Measurements from ENCODE around the gene CCDC80. TPM values are rescaled to one million over a fixed set of nuclear protein-coding genes. Genes with fewer than 3 reads are reported as not detected.

Gene CCDC80
- total RNA-seq, 1 donor from 2014 or later, result 171 TPM

DNA sequence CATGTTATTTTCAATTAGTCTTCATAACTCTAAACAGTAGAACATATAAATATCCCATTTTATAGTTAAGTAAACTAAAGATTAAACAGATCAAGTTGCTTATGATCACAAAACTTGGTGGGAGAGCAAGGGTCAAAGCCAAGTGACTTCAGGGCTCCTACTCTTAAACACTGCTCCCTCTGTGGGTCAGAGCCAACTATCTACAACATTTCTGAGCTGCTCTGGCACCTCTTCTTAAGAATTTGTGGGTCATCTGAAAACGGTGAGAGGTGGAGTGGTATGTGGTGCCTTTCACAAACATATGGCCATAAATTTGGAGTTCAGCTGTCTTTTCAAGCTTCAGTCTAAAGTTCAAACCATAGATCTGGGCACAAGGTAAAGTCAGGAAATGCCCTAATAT, 90.1 kb downstream of the CCDC80 start:
- Histone ChIP-seq H3K4me3 (no peak overlapping the region), H3K36me3 (peaks cover 35% of the 10 kb centered on the region), H3K4me1 (peaks cover 21% of the 10 kb centered on the region), H3K27ac (replicated peaks) (no peak overlapping the region), H3K27me3 (ENCODE audit: low read depth) (no peaks in the 10 kb centered on the region), H3K9me3 (replicated peaks) (no peaks in the 10 kb centered on the region)
- TF ChIP-seq, protein P1, sequence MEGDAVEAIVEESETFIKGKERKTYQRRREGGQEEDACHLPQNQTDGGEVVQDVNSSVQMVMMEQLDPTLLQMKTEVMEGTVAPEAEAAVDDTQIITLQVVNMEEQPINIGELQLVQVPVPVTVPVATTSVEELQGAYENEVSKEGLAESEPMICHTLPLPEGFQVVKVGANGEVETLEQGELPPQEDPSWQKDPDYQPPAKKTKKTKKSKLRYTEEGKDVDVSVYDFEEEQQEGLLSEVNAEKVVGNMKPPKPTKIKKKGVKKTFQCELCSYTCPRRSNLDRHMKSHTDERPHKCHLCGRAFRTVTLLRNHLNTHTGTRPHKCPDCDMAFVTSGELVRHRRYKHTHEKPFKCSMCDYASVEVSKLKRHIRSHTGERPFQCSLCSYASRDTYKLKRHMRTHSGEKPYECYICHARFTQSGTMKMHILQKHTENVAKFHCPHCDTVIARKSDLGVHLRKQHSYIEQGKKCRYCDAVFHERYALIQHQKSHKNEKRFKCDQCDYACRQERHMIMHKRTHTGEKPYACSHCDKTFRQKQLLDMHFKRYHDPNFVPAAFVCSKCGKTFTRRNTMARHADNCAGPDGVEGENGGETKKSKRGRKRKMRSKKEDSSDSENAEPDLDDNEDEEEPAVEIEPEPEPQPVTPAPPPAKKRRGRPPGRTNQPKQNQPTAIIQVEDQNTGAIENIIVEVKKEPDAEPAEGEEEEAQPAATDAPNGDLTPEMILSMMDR (IDR thresholded peaks at IDR 0.05; ENCODE audit: borderline replicate concordance), result no peak
- DNase-seq, result no peak
- intact Hi-C loops (cut with micrococcal nuclease), result no loop called here

Other genes starting within 250 kb of the CCDC80 start
- gene BTLA, start 141.7 kb downstream of the CCDC80 start, total RNA-seq, result not detected
- gene ATG3, start 79.2 kb downstream of the CCDC80 start, total RNA-seq, result 42.7 TPM
- gene SLC35A5, start 79.1 kb downstream of the CCDC80 start, total RNA-seq, result 16.5 TPM
- gene CD200R1L, start 205.7 kb upstream of the CCDC80 start, total RNA-seq, result not detected

All from left ventricle myocardium inferior (tissue), 1 donor.